ENCODE measurements around the gene CINP.
"Not testable (repeated sequence)": the region's sequence is repeated elsewhere in the genome, so short reads cannot be mapped to it uniquely, and the experiment has no call there.

The CINP gene

GRCh38 chr14:102319351-102320032 is 43.2 kb downstream of the CINP start, which contains the start of gene ZNF839:
ZNF839 (plus strand) TSS chr14:102319746; CDS start chr14:102319766, 20 bp downstream.
- peak; percentile 90 for DNase-seq

- DNase-seq: no peak
Observed at GRCh38 chr14:102318781-102319276, 43.9 kb downstream of the CINP start.

GRCh38 chr14:102317564-102318248 is 45.0 kb downstream of the CINP start:
- peak; percentile 73 for DNase-seq

- peak; percentile 85 for DNase-seq
Observed at GRCh38 chr14:102316743-102317563, 45.7 kb downstream of the CINP start.

- DNase-seq: peak; percentile 31
Observed at GRCh38 chr14:102316338-102316742, 46.4 kb downstream of the CINP start.

- DNase-seq: no peak
Observed at GRCh38 chr14:102315121-102315520, 47.6 kb downstream of the CINP start.

- peak; percentile 81 for DNase-seq
Observed at GRCh38 chr14:102314242-102315011, 48.3 kb downstream of the CINP start.

GRCh38 chr14:102304611-102305506 is 57.8 kb downstream of the CINP start, which contains the start of gene MOK:
MOK (minus strand) TSS chr14:102305164; CDS start chr14:102304968, 196 bp downstream.
- DNase-seq: peak; percentile 92

GRCh38 chr14:102303664-102304063 is 59.0 kb downstream of the CINP start:
- DNase-seq: no peak

GRCh38 chr14:102298303-102299070 is 64.2 kb downstream of the CINP start:
- not testable (repeated sequence) for DNase-seq

Measured in RPMI8226 (cell line).